ENCODE results near the gene MBNL1. TPM values are rescaled to one million over a fixed set of nuclear protein-coding genes. Genes with fewer than 3 reads are reported as not detected.

MBNL1 gene
- total and polyA plus RNA-seq, 2 of the 4 experiments (the other 2 are of a cell fraction) = 127 to 664 TPM

DNA sequence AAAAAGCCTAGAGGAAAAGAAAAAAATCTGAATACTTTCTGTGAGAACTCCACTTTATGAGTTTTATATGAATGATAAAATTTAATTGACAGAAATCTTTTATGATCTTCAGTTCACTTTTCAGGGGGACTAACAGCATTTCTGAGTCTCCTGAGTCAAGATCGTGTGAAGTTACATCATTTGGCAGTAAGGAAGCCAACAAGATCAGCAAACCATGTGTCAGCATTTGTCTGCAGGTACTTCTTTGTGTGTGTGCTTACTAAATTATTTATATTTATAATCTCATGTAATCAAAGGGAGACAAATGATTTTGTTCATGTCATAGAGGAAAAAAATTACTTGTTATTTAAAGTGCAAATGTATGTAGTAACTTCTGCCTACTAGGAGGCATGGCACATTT, 217.6 kb downstream of the MBNL1 start:
- H3K23ac ChIP-seq (ENCODE audit: low read depth, low read length) = no peak overlapping the region

More for the DNA sequence above, 217.6 kb downstream of the MBNL1 start:
- H2AK5ac ChIP-seq (ENCODE audit: low read depth, low read length) = no peak overlapping the region
- DNase-seq (no peak), ATAC-seq (ENCODE audit: low read depth) (no peak)
- intact Hi-C loops (cut with micrococcal nuclease) = no loop called here
- POLR2A ChIA-PET (ENCODE audit: unreplicated experiment) = no interaction called here
- H3K4ac ChIP-seq (ENCODE audit: low read depth, low read length) = no peak overlapping the region
- no peak overlapping the region for H4K8ac ChIP-seq (ENCODE audit: low read depth in 2 of 2, low read length in 2 of 2)
- no peak overlapping the region for H2AFZ ChIP-seq (replicated peaks; ENCODE audit: low read length, poor library complexity)
- H3K36me3 ChIP-seq (ENCODE audit: control insufficient read depth, insufficient read depth, low read length) = no peaks in the 10 kb centered on the region
- no peak overlapping the region for H2BK15ac ChIP-seq (ENCODE audit: low read depth, low read length)
- no peak overlapping the region for H2AK9ac ChIP-seq (replicated peaks; ENCODE audit: low read depth, low read length, poor library complexity)
- no peaks in the 10 kb centered on the region for H3K4me1 ChIP-seq (ENCODE audit: control insufficient read depth, insufficient read depth, low read length)
- no peak overlapping the region for H2BK5ac ChIP-seq (ENCODE audit: low read depth, low read length, poor library complexity, severe bottlenecking)
- H4K91ac ChIP-seq (ENCODE audit: insufficient read depth, low read depth, low read length) = no peak overlapping the region
- H3K18ac ChIP-seq (ENCODE audit: low read depth, low read length) = no peak overlapping the region
- no peak overlapping the region for H3K14ac ChIP-seq (replicated peaks; ENCODE audit: low read depth, low read length)
- WGBS, 2 experiments (ENCODE audit: extremely low coverage in 2 of 2, insufficient read length in 1 of 2) = no CpG with 5 or more reads among the region's 1 CpG
- no peak overlapping the region for H3K56ac ChIP-seq (ENCODE audit: extremely low read depth, insufficient read depth, low read length)
- H2BK20ac ChIP-seq (ENCODE audit: low read depth, low read length) = no peak overlapping the region
- H4K5ac ChIP-seq (ENCODE audit: low read depth, low read length) = no peak overlapping the region
- no peak overlapping the region for H3K27ac ChIP-seq (ENCODE audit: insufficient read depth, low read length)
- BruUV-seq (replicated peaks) = no TSS peak
- no peak overlapping the region for H3K9ac ChIP-seq (ENCODE audit: low read depth, low read length)
- in situ Hi-C loops (cut with MboI; ENCODE audit: low sequenced_read_pairs) = no loop called here
- no peaks in the 10 kb centered on the region for H3K27me3 ChIP-seq (ENCODE audit: control insufficient read depth, insufficient read depth, low read length)
- TF ChIP-seq CTCF (conservative IDR thresholded peaks at IDR 0.05; ENCODE audit: low read depth, low read length) = no peak
- no peak for TF ChIP-seq SMC3 (IDR thresholded peaks at IDR 0.05; ENCODE audit: low read depth, low read length)
- no peak for TF ChIP-seq ELK1 (IDR thresholded peaks at IDR 0.05; ENCODE audit: borderline replicate concordance, low read depth, low read length)
- no peaks in the 10 kb centered on the region for H3K9me1 ChIP-seq (ENCODE audit: insufficient read depth, low read length)
- no peaks in the 10 kb centered on the region for H4K20me1 ChIP-seq (ENCODE audit: insufficient read depth, low read length)
- H3K79me1 ChIP-seq (ENCODE audit: low read depth in 1 of 2, low read length in 2 of 2) = no peaks in the 10 kb centered on the region
- H3K4me3 ChIP-seq (ENCODE audit: insufficient read depth, low read depth, low read length) = no peak overlapping the region
- no peak overlapping the region for H2BK120ac ChIP-seq (ENCODE audit: low read depth, low read length)
- H3K9me3 ChIP-seq (ENCODE audit: control insufficient read depth, insufficient read depth, low read length) = no peaks in the 10 kb centered on the region; the same call in 1 of the 2 replicates
- dilution Hi-C loops (cut with HindIII; ENCODE audit: low sequenced_read_pairs, unreplicated experiment) = no loop called here
- no peak overlapping the region for H3K4me2 ChIP-seq (ENCODE audit: low read depth, low read length)
- CTCF ChIA-PET = no interaction called here
